ENCODE results near the gene IL26. TPM values are rescaled to one million over a fixed set of nuclear protein-coding genes. Genes with fewer than 3 reads are reported as not detected.

The IL26 gene
- total and polyA plus RNA-seq, 12 donors: not detected

GRCh38 chr12:68253504-68253903 is 27.9 kb upstream of the IL26 start, which contains the start of gene IL22:
Gene IL22, minus strand, starts transcription at chr12:68253604. Its CDS starts 156 bp downstream, at chr12:68253448.
- Histone ChIP-seq H3K4me1 (replicated peaks in 1 of 2) (no peaks in the 10 kb centered on the region), H3K27ac (no peak within 1 kb of the TSS), H3K9me3 (replicated peaks in 1 of 3) (no peaks in the 10 kb centered on the region), H3K27me3 (no peaks in the 10 kb centered on the region), H3K36me3 (replicated peaks in 1 of 2) (no peaks in the 10 kb centered on the region), H3K4me3 (no peak within 1 kb of the TSS)
- intact Hi-C loops (cut with DNase I): no loop called here
- TF ChIP-seq POLR2A (IDR thresholded peaks at IDR 0.05) (no peak), CTCF (IDR thresholded peaks at IDR 0.05) (no peak)
- DNase-seq: no peak
- 83 to 86% (median 84%) methylated on average over 7 of the region's 7 CpGs for WGBS, 4 donors

- TF ChIP-seq POLR2A (IDR thresholded peaks at IDR 0.05) (no peak), CTCF (IDR thresholded peaks at IDR 0.05) (no peak)
- H3K9me3 ChIP-seq (replicated peaks in 1 of 3): no peaks in the 10 kb centered on the region
These were observed 26.5 kb upstream of the IL26 start for GRCh38 chr12:68252077-68252476.

GRCh38 chr12:68250454-68250853 is 24.8 kb upstream of the IL26 start:
- H3K27me3 ChIP-seq: no peaks in the 10 kb centered on the region
- H3K4me1 ChIP-seq (replicated peaks in 1 of 2): peaks cover 0 to 7% of the 10 kb centered on the region in 2 donors

More at GRCh38 chr12:68252077-68252476, 26.5 kb upstream of the IL26 start:
- 94 to 98% (median 96%) methylated on average over 5 of the region's 5 CpGs for WGBS, 4 donors
- intact Hi-C loops (cut with DNase I): no loop called here
- Histone ChIP-seq H3K27me3 (no peaks in the 10 kb centered on the region), H3K4me3 (no peak overlapping the region), H3K4me1 (replicated peaks in 1 of 2) (no peaks in the 10 kb centered on the region), H3K27ac (no peak overlapping the region), H3K36me3 (replicated peaks in 1 of 2) (no peaks in the 10 kb centered on the region)
- DNase-seq: no peak

GRCh38 chr12:68247785-68248184 is 22.2 kb upstream of the IL26 start:
- no peaks in the 10 kb centered on the region for H3K27me3 ChIP-seq
- H3K36me3 ChIP-seq (replicated peaks in 1 of 2): no peaks in the 10 kb centered on the region
- H3K4me3 ChIP-seq: no peak overlapping the region
- TF ChIP-seq POLR2A (IDR thresholded peaks at IDR 0.05) (no peak), CTCF (IDR thresholded peaks at IDR 0.05) (no peak)
- no peak overlapping the region for H3K27ac ChIP-seq
- intact Hi-C loops (cut with DNase I): no loop called here
- no peaks in the 10 kb centered on the region for H3K9me3 ChIP-seq (replicated peaks in 1 of 3)
- no peak for DNase-seq
- peaks cover 4 to 12% of the 10 kb centered on the region in 2 donors for H3K4me1 ChIP-seq (replicated peaks in 1 of 2)

More at GRCh38 chr12:68250454-68250853, 24.8 kb upstream of the IL26 start:
- TF ChIP-seq CTCF (IDR thresholded peaks at IDR 0.05) (no peak), POLR2A (IDR thresholded peaks at IDR 0.05) (no peak)
- Histone ChIP-seq H3K27ac (no peak overlapping the region), H3K36me3 (replicated peaks in 1 of 2) (no peaks in the 10 kb centered on the region), H3K4me3 (no peak overlapping the region), H3K9me3 (replicated peaks in 1 of 3) (no peaks in the 10 kb centered on the region)
- 73 to 81% (median 75%) methylated on average over 3 of the region's 3 CpGs for WGBS, 4 donors
- intact Hi-C loops (cut with DNase I): no loop called here
- DNase-seq: no peak

Measured in adrenal gland (tissue), 12 donors.